AG04450 (cell line): ENCODE data around the gene ITIH2. TPM values are rescaled to one million over a fixed set of nuclear protein-coding genes. Genes with fewer than 3 reads are reported as not detected.

Source experiments
- CTCF ChIA-PET: fragments of 300-600, 350-600 bp; formaldehyde crosslinking; extraction: SDS; loops from one replicate; lab custom pipeline; 2022; ENCODE audit warnings: antibody characterized with exemption, inconsistent platforms; lab: Charles Lee
- POLR2A ChIA-PET: fragments of 350-600 bp; formaldehyde crosslinking; extraction: SDS; loops from one replicate; lab custom pipeline; 2021; ENCODE audit warnings: antibody characterized with exemption, inconsistent platforms; lab: Yijun Ruan, JAX
- DNase-seq: peaks from one replicate; pipeline ENCODE4 v3.0.0-alpha.2; 2011; ENCODE audit warnings: low read depth, low spot score
- H3K27ac ChIP-seq: one replicate; pipeline ENCODE4 v1.5.1; 2012; ENCODE audit warnings: low read depth, low read length, control low read depth
- H3K27me3 ChIP-seq: one replicate; pipeline ENCODE4 v1.6.0; 2012; ENCODE audit warnings: low read length; ENCODE audit not compliant: control insufficient read depth, insufficient read depth
- H3K4me3 ChIP-seq: 2 replicates; pipeline ENCODE4 v1.5.1; 2011; ENCODE audit warnings: mild to moderate bottlenecking, low read depth, low read length, control low read depth
- H3K9me3 ChIP-seq: 2 replicates; pipeline ENCODE4 v1.5.1; 2012; ENCODE audit warnings: low read length; ENCODE audit not compliant: control insufficient read depth, insufficient read depth
- polyA plus RNA-seq: library from polyadenylated mRNA; depleted of rRNA; stranded (reverse); fragments of >200 nt; gene quantifications from 2 replicates; pipeline ENCODE4 v1.2.3, GENCODE V29; 2011
- TF ChIP-seq, protein P1 (sequence below): IDR thresholded peaks from 2 replicates; pipeline ENCODE4 v1.5.1; 2011; ENCODE audit warnings: low read depth, low read length, control low read depth, inconsistent platforms

ITIH2 gene
- polyA plus RNA-seq, 1 experiment: not detected

DNA sequence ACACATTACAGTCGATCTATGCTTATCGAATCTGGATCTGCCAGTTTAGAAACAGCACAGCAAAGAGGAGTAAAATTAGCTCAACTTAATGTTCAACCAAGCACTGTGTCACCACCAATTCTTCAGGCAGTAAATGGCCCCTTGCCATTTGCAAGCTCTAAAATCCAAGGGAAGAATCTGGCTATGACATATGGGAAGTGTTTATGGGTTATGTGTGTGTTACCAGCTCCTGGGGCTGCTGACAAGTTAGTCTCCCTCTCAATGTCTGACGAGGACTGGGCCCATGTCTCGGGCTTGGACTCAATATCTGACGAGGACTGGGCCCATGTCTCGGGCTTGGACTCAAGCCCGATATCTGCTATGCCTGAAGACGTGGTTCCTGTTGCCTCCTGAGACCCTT, 5.7 kb upstream of the ITIH2 start:
- POLR2A ChIA-PET: no interaction called here
- no peak for DNase-seq
- Histone ChIP-seq H3K9me3 (no peaks in the 10 kb centered on the region), H3K27me3 (no peaks in the 10 kb centered on the region), H3K27ac (no peak overlapping the region), H3K4me3 (no peak overlapping the region)
- TF ChIP-seq, protein P1, sequence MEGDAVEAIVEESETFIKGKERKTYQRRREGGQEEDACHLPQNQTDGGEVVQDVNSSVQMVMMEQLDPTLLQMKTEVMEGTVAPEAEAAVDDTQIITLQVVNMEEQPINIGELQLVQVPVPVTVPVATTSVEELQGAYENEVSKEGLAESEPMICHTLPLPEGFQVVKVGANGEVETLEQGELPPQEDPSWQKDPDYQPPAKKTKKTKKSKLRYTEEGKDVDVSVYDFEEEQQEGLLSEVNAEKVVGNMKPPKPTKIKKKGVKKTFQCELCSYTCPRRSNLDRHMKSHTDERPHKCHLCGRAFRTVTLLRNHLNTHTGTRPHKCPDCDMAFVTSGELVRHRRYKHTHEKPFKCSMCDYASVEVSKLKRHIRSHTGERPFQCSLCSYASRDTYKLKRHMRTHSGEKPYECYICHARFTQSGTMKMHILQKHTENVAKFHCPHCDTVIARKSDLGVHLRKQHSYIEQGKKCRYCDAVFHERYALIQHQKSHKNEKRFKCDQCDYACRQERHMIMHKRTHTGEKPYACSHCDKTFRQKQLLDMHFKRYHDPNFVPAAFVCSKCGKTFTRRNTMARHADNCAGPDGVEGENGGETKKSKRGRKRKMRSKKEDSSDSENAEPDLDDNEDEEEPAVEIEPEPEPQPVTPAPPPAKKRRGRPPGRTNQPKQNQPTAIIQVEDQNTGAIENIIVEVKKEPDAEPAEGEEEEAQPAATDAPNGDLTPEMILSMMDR: no peak
- CTCF ChIA-PET: interaction anchor here (0.5 to 3.3 kb wide), 2 partner anchors 10 to 1519 kb away, joined by 3 to 13 read pairs; no protein-coding TSS in a partner anchor

DNA sequence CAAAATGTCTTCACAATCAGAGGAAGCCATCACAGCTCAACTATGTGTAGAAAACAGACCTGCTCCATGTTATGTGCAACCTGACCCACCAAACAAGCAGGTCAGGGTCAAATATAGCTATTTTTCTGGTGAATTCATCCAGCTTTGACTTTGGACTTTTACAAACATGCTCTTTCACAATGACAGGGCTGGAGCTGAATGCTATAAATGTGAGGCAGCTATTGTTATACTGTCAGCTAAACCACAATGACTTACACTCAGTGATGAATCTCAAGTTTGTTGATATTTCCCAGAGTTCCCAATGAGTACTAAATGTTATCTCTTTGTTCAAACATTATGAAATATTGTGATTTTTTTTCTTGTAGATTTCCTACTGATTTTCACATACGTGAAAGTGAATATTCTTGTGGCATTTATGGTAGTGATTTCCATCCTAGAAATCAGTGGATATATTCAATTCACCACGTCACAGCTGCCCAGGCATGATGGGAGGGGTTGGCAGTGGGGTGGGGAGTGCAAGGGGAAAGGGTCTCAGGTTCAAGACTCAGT, 2.5 kb upstream of the ITIH2 start:
- Histone ChIP-seq H3K9me3 (no peaks in the 10 kb centered on the region), H3K27me3 (no peaks in the 10 kb centered on the region), H3K4me3 (no peak overlapping the region), H3K27ac (no peak overlapping the region)
- CTCF ChIA-PET: no interaction called here
- POLR2A ChIA-PET: no interaction called here
- DNase-seq: no peak
- TF ChIP-seq, protein P1: no peak

DNA sequence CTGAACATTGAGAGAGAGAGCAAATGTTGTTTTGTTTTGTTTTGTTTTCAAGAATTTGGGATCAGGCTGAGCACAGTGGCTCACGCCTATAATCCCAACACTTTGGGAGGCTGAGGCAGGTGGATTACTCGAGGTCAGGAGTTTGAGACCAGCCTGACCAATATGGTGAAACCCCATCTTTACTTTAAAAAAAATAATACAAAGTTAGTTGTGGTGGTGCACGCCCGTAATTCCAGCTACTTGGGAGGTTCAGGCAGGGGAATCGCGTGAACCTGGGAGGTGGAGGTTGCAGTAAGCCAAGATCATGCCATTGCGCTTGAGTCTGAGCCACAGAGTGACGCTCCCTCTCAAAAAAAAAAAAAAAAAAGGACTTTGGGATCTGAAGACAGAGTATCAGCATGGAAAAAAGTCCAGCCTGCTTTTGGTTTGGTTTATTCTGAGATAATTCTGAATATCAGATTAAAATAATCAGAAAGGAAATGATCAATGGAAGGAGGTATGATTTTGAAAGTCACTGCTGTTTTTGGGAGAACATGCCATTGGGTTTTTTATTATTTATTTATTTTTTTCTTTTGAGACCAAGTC, 1.9 kb upstream of the ITIH2 start:
- no peaks in the 10 kb centered on the region for H3K27me3 ChIP-seq
- CTCF ChIA-PET: no interaction called here
- TF ChIP-seq, protein P1: no peak
- H3K9me3 ChIP-seq: no peaks in the 10 kb centered on the region
- no peak overlapping the region for H3K4me3 ChIP-seq
- no peak overlapping the region for H3K27ac ChIP-seq
- POLR2A ChIA-PET: interaction anchor here (0.7 kb wide), 1 partner anchor 87 kb away, joined by 6 read pairs; the partner anchor contains the start of genes ATP5F1C and KIN
- no peak for DNase-seq

DNA sequence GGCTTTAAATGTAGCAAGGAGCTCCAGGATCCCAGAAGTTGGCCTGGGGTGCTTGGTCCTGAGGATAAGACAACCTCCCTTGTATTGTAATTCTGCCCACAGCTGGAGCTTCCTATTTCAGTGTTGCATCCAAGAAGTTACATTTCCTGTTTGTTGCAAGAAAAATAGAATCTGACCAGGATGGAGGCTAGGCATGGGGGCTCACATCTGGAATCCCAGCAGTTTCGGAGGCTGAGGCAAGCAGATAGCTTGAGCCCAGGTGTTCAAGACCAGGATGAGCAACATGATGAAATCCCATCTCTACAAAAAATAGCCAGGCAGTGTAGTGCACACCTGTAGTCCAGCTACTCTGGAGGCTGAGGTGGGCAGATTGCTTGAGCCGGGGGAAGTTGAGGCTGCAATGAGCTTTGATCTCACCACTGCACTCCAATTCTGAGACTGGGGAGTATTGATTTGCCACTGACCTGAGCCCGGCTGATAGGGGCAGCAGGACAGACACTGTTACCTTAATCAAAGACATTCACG, 766 bp upstream of the ITIH2 start:
- H3K4me3 ChIP-seq: no peak overlapping the region
- peaks cover 2% of the 10 kb centered on the region for H3K27me3 ChIP-seq
- DNase-seq: no peak
- no peaks in the 10 kb centered on the region for H3K9me3 ChIP-seq
- POLR2A ChIA-PET: no interaction called here
- H3K27ac ChIP-seq: no peak overlapping the region
- CTCF ChIA-PET: interaction anchor here (0.8 to 2.9 kb wide), 2 partner anchors 15 to 177 kb away, joined by 3 to 19 read pairs; no protein-coding TSS in a partner anchor
- TF ChIP-seq, protein P1: no peak
